ENCODE measurements around the gene ZNF621. TPM values are rescaled to one million over a fixed set of nuclear protein-coding genes. Genes with fewer than 3 reads are reported as not detected.

Gene ZNF621
- polyA plus RNA-seq, 1 donor (not counting 4 experiments of a cell fraction or from before 2014, with no cell fraction given): 14.3 TPM

DNA sequence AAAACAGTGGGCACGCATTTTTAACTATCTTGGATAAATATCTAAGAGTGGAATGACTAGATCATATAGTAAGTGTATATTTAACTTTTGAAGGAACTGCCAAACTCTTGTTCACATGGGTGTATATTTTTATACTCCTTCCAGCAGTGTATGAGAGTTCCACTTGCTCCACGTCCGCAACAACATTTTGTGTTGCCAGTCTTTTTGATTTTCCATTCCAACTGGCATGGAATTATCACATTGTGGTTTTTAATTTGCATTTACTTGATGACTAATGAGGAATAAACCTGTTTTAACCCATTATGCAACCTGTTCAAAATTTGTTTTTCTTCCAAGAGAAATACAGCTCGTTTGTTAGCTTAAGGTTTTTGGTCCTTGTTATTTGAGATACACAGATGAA is 51.6 kb downstream of the ZNF621 start:
- Histone ChIP-seq H4K20me1 (ENCODE audit: control insufficient read depth, extremely low read depth, insufficient read depth, low read length) (no peaks in the 10 kb centered on the region), H3K4me3 (ENCODE audit: control insufficient read depth in 2 of 3, extremely low read depth in 1 of 3, insufficient read depth in 2 of 3, low read depth in 1 of 3, low read length in 3 of 3) (no peak overlapping the region), H3K4me2 (ENCODE audit: control insufficient read depth, extremely low read depth, insufficient read depth, low read depth, low read length) (no peak overlapping the region), H3K36me3 (ENCODE audit: control insufficient read depth in 2 of 2, extremely low read depth in 1 of 2, insufficient read depth in 2 of 2, low read length in 2 of 2) (no peaks in the 10 kb centered on the region), H3K9me1 (ENCODE audit: control insufficient read depth, extremely low read depth, insufficient read depth, low read length) (no peaks in the 10 kb centered on the region), H3K27me3 (ENCODE audit: control insufficient read depth, extremely low read depth, insufficient read depth, low read length) (peaks cover 3% of the 10 kb centered on the region), H3K9ac (ENCODE audit: control insufficient read depth, extremely low read depth, insufficient read depth, low read length) (no peak overlapping the region), H3K27ac (ENCODE audit: control insufficient read depth, insufficient read depth, low read length) (no peak overlapping the region), H3K79me2 (ENCODE audit: control insufficient read depth, insufficient read depth, low read length) (no peaks in the 10 kb centered on the region), H2AFZ (ENCODE audit: control insufficient read depth, low read length) (no peak overlapping the region), H3K4me1 (ENCODE audit: control insufficient read depth, extremely low read depth, insufficient read depth, low read length) (no peaks in the 10 kb centered on the region), H3K9me3 (ENCODE audit: control insufficient read depth, low read depth, low read length) (no peaks in the 10 kb centered on the region)
- DNase-seq (ENCODE audit: low read depth, low spot score): no peak
- FAIRE-seq: no peak
- dilution Hi-C loops (cut with MboI; ENCODE audit: extremely low pct_ligation_motif_present, low sequenced_read_pairs): loop anchor here (25.0 kb wide), 1 partner anchor 661 kb away; no protein-coding TSS in a partner anchor
- TF ChIP-seq, protein P1, sequence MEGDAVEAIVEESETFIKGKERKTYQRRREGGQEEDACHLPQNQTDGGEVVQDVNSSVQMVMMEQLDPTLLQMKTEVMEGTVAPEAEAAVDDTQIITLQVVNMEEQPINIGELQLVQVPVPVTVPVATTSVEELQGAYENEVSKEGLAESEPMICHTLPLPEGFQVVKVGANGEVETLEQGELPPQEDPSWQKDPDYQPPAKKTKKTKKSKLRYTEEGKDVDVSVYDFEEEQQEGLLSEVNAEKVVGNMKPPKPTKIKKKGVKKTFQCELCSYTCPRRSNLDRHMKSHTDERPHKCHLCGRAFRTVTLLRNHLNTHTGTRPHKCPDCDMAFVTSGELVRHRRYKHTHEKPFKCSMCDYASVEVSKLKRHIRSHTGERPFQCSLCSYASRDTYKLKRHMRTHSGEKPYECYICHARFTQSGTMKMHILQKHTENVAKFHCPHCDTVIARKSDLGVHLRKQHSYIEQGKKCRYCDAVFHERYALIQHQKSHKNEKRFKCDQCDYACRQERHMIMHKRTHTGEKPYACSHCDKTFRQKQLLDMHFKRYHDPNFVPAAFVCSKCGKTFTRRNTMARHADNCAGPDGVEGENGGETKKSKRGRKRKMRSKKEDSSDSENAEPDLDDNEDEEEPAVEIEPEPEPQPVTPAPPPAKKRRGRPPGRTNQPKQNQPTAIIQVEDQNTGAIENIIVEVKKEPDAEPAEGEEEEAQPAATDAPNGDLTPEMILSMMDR (optimal IDR thresholded peaks at IDR 0.05 in 1 of 3, IDR thresholded peaks at IDR 0.05 in 1 of 3, conservative IDR thresholded peaks at IDR 0.05 in 1 of 3; ENCODE audit: extremely low read depth in 1 of 3, insufficient read depth in 2 of 3, low read length in 3 of 3): no peak
- TF ChIP-seq EZH2 (IDR thresholded peaks at IDR 0.05; ENCODE audit: low read length): no peak

DNA sequence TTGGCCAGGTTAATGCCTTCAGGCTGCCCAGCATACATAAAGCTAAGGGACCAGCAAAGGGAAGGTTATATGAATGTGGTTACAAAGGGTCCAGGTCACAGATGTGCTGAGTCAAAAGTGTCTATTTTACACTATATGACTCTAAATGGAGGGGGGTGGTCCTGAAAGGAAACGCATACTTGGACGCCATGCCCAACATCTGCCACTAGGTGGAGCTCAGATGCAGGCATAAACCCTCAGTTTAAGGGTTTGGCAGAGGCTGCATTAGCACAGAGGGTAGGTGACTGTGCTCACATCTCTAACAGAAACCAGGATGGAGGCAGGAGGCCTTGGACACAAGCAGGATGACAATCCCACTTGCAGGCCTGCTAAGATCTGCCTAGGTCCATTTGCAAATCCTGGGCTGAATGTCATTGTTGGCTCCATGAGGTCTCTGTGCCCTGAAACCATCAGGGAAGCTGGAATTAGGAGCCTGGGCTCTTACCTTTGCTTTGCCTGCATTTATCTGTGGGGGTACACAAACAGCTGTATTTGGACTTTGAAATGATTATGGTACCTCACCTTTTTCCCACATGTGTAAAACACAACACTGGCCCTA is 55.8 kb downstream of the ZNF621 start:
- H3K4me1 ChIP-seq (ENCODE audit: control insufficient read depth, extremely low read depth, insufficient read depth, low read length): no peaks in the 10 kb centered on the region
- TF ChIP-seq, protein P1 (optimal IDR thresholded peaks at IDR 0.05 in 1 of 3, IDR thresholded peaks at IDR 0.05 in 1 of 3, conservative IDR thresholded peaks at IDR 0.05 in 1 of 3; ENCODE audit: extremely low read depth in 1 of 3, insufficient read depth in 2 of 3, low read length in 3 of 3): peak; percentile 94 to 99 (median 96)
- no peak for TF ChIP-seq EZH2 (IDR thresholded peaks at IDR 0.05; ENCODE audit: low read length)
- H3K27me3 ChIP-seq (ENCODE audit: control insufficient read depth, extremely low read depth, insufficient read depth, low read length): peaks cover 17% of the 10 kb centered on the region
- H3K4me3 ChIP-seq (ENCODE audit: control insufficient read depth in 2 of 3, extremely low read depth in 1 of 3, insufficient read depth in 2 of 3, low read depth in 1 of 3, low read length in 3 of 3): no peak overlapping the region
- no peak overlapping the region for H3K27ac ChIP-seq (ENCODE audit: control insufficient read depth, insufficient read depth, low read length)
- peak; percentile 98 for FAIRE-seq
- H3K79me2 ChIP-seq (ENCODE audit: control insufficient read depth, insufficient read depth, low read length): no peaks in the 10 kb centered on the region
- H3K9me3 ChIP-seq (ENCODE audit: control insufficient read depth, low read depth, low read length): no peaks in the 10 kb centered on the region
- dilution Hi-C loops (cut with MboI; ENCODE audit: extremely low pct_ligation_motif_present, low sequenced_read_pairs): loop anchor here (25.0 kb wide), 1 partner anchor 657 kb away; no protein-coding TSS in a partner anchor
- H3K4me2 ChIP-seq (ENCODE audit: control insufficient read depth, extremely low read depth, insufficient read depth, low read depth, low read length): no peak overlapping the region
- no peaks in the 10 kb centered on the region for H3K9me1 ChIP-seq (ENCODE audit: control insufficient read depth, extremely low read depth, insufficient read depth, low read length)
- no peaks in the 10 kb centered on the region for H4K20me1 ChIP-seq (ENCODE audit: control insufficient read depth, extremely low read depth, insufficient read depth, low read length)
- H2AFZ ChIP-seq (ENCODE audit: control insufficient read depth, low read length): no peak overlapping the region
- DNase-seq (ENCODE audit: low read depth, low spot score): peak; percentile 9
- no peak overlapping the region for H3K9ac ChIP-seq (ENCODE audit: control insufficient read depth, extremely low read depth, insufficient read depth, low read length)
- H3K36me3 ChIP-seq (ENCODE audit: control insufficient read depth in 2 of 2, extremely low read depth in 1 of 2, insufficient read depth in 2 of 2, low read length in 2 of 2): no peaks in the 10 kb centered on the region
